Ishikawa (cell line): ENCODE data around the gene EHBP1L1.
A peak's percentile ranks its signal among the peaks of the same experiment; 100 is the strongest.

Source experiments
- CEBPB ChIP-seq: IDR thresholded peaks from 2 replicates; pipeline ENCODE4 v1.6.1; 2012
- CREB1 ChIP-seq: IDR thresholded peaks from 2 replicates; pipeline ENCODE4 v1.6.1; 2012; ENCODE audit warnings: low read depth
- EGR1 ChIP-seq: IDR thresholded peaks from 2 replicates; pipeline ENCODE4 v1.6.1; 2012
- EP300 ChIP-seq: IDR thresholded peaks from 2 replicates; pipeline ENCODE4 v1.6.1; 2012; ENCODE audit warnings: borderline replicate concordance
- FOXM1 ChIP-seq: IDR thresholded peaks from 2 replicates; pipeline ENCODE4 v1.6.1; 2012; ENCODE audit warnings: low read depth, borderline replicate concordance
- NFIC ChIP-seq: IDR thresholded peaks from 2 replicates; pipeline ENCODE4 v1.6.1; 2012
- RAD21 ChIP-seq: IDR thresholded peaks from 2 replicates; pipeline ENCODE4 v1.6.1; 2012; ENCODE audit warnings: low read depth
- TAF1 ChIP-seq: IDR thresholded peaks from 2 replicates; pipeline ENCODE4 v1.6.1; 2012; ENCODE audit warnings: low read depth, mild to moderate bottlenecking
- TCF12 ChIP-seq: IDR thresholded peaks from 2 replicates; pipeline ENCODE4 v1.6.1; 2012; ENCODE audit warnings: low read depth
- TEAD4 ChIP-seq: IDR thresholded peaks from 2 replicates; pipeline ENCODE4 v1.6.1; 2012
- YY1 ChIP-seq: IDR thresholded peaks from 2 replicates; pipeline ENCODE4 v1.6.1; 2012; ENCODE audit warnings: low read depth
- ZBTB7A ChIP-seq: IDR thresholded peaks from 2 replicates; pipeline ENCODE4 v1.6.1; 2012; ENCODE audit warnings: low read depth
- TF ChIP-seq, protein P1 (sequence below): IDR thresholded peaks from 2 replicates; pipeline ENCODE4 v1.6.1; 2012; ENCODE audit warnings: low read depth, mild to moderate bottlenecking
- TF ChIP-seq, protein P2 (sequence below): IDR thresholded peaks from 2 replicates; pipeline ENCODE4 v1.6.1; 2012
- TF ChIP-seq, protein P3 (sequence below): IDR thresholded peaks from 2 replicates; pipeline ENCODE4 v1.6.1; 2012

Gene EHBP1L1

GRCh38 chr11:65547446-65548125 lies 28.3 kb upstream of the EHBP1L1 start:
- TF ChIP-seq YY1 (no peak), EGR1 (no peak)

- no peak for TF ChIP-seq FOXM1
- no peak for TF ChIP-seq NFIC
- TF ChIP-seq TAF1: no peak
- TF ChIP-seq TEAD4: no peak
- TF ChIP-seq YY1: no peak
- no peak for TF ChIP-seq CREB1
- no peak for TF ChIP-seq RAD21
- TF ChIP-seq, protein P1, sequence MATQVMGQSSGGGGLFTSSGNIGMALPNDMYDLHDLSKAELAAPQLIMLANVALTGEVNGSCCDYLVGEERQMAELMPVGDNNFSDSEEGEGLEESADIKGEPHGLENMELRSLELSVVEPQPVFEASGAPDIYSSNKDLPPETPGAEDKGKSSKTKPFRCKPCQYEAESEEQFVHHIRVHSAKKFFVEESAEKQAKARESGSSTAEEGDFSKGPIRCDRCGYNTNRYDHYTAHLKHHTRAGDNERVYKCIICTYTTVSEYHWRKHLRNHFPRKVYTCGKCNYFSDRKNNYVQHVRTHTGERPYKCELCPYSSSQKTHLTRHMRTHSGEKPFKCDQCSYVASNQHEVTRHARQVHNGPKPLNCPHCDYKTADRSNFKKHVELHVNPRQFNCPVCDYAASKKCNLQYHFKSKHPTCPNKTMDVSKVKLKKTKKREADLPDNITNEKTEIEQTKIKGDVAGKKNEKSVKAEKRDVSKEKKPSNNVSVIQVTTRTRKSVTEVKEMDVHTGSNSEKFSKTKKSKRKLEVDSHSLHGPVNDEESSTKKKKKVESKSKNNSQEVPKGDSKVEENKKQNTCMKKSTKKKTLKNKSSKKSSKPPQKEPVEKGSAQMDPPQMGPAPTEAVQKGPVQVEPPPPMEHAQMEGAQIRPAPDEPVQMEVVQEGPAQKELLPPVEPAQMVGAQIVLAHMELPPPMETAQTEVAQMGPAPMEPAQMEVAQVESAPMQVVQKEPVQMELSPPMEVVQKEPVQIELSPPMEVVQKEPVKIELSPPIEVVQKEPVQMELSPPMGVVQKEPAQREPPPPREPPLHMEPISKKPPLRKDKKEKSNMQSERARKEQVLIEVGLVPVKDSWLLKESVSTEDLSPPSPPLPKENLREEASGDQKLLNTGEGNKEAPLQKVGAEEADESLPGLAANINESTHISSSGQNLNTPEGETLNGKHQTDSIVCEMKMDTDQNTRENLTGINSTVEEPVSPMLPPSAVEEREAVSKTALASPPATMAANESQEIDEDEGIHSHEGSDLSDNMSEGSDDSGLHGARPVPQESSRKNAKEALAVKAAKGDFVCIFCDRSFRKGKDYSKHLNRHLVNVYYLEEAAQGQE: no peak
- no peak for TF ChIP-seq EP300
- TF ChIP-seq CEBPB: no peak
- no peak for TF ChIP-seq ZBTB7A
- TF ChIP-seq, protein P2, sequence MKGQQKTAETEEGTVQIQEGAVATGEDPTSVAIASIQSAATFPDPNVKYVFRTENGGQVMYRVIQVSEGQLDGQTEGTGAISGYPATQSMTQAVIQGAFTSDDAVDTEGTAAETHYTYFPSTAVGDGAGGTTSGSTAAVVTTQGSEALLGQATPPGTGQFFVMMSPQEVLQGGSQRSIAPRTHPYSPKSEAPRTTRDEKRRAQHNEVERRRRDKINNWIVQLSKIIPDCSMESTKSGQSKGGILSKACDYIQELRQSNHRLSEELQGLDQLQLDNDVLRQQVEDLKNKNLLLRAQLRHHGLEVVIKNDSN: no peak
- TF ChIP-seq, protein P3, sequence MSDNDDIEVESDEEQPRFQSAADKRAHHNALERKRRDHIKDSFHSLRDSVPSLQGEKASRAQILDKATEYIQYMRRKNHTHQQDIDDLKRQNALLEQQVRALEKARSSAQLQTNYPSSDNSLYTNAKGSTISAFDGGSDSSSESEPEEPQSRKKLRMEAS: no peak
- no peak for TF ChIP-seq EGR1
- TF ChIP-seq TCF12: no peak
Observed at GRCh38 chr11:65548395-65548794, 27.5 kb upstream of the EHBP1L1 start.

- no peak for TF ChIP-seq TCF12
- TF ChIP-seq, protein P2: no peak
- TF ChIP-seq EP300: no peak
- no peak for TF ChIP-seq CEBPB
- TF ChIP-seq TEAD4: no peak
- no peak for TF ChIP-seq RAD21
Observed at GRCh38 chr11:65549096-65549495, 26.8 kb upstream of the EHBP1L1 start.

DNA sequence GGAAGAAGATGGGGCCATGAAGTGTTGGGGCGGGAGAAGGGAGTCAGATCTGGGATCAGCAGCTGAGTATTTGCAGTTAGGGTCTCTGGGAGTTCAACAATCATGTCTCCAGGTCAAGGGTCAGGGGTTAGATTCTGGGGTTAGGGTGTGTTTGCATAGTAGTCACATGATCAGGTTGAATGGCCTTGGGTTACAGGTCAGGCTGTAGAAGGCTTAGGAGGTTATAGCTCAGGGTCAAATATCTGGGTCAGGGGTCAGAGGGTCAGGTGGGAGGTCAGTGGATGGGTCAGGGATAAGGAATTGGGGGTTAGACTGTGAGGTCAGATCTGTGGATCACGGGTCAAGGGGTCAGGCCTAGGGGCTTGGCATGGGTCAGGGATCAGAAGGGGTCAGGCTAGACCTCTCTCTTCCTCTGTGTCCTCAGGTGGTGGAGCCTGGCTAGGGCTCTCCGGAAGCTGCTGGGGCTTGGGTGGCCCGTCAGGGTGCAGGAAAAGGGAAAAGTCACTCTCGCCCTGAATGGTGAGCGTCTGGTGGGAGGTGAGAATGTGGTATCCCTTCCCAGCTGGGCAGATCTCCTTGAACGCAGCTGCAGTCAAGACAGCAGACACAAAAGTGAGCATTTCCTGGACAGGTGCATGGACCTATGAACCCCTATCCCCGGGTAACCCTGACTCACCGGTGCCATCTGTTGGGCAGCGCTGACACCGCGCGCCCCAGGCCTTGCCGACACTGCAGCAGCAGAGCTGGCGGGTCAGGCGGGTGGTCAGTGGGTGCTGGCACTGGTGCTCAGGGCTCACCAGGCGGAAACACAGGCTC lies 24.1 kb upstream of the EHBP1L1 start:
- TF ChIP-seq RAD21 (peak; percentile 58), EGR1 (no peak)

- TF ChIP-seq, protein P2: peak; percentile 56; the same call in 1 of the 2 replicates
- no peak for TF ChIP-seq TCF12
Observed at GRCh38 chr11:65552388-65552951, 23.4 kb upstream of the EHBP1L1 start.

DNA sequence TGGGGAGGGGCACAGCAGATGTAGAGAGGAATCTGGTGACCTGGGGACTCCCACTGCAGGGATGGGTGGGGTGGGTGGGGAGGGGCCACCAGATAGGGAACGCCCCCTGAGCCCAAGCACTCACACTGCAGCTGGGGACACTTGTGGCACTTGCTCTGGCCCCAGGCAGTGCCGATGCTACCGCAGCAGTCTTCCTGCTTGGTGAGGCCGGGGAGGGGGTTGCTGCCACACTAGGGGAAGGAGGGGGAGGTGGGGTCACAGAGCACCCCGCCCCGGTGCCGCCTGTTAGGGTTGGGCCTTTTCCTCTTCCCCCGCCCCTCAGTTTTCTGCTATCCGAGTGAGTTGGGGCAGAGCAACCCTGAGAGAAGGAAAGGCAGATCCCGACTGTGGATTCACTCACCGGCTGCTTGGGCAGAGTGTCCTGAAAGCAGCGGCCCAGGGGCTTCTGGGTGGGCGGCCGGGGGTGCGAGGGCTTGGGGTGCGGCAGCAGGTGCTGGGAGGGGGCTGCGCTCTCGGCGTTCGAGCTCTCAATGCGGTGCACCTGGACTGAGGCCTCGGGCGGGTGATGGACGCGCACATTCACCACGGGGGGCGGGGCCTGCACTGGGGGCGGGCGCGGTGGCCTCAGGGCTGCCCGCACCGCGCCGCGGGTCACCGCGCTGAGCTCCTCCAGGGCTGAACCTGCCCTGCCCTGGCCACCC lies 22.4 kb upstream of the EHBP1L1 start:
- TF ChIP-seq RAD21 (no peak), ZBTB7A (no peak), YY1 (no peak), CEBPB (no peak), TEAD4 (no peak), EP300 (no peak)
- TF ChIP-seq, protein P3: no peak
- TF ChIP-seq, protein P1: no peak
- TF ChIP-seq, protein P2: no peak
